ENCODE data around the gene NOPCHAP1. TPM values are rescaled to one million over a fixed set of nuclear protein-coding genes. Genes with fewer than 3 reads are reported as not detected.

NOPCHAP1 gene
- polyA plus RNA-seq, 3 donors from 2014 or later = 10.8 to 13.6 (median 12.3) TPM

- peaks cover 17 to 23% of the 10 kb centered on the region in 2 donors for H3K4me1 Mint-ChIP-seq
- H3K27ac Mint-ChIP-seq = peak overlapping the region in 5 of 6 donors; percentile 18 to 77 (median 70)
- H3K9me3 Mint-ChIP-seq = no peaks in the 10 kb centered on the region
- H3K27me3 Mint-ChIP-seq (ENCODE audit: low read depth in 3 of 3) = peaks cover 5 to 24% (median 13%) of the 10 kb centered on the region in 3 donors
- DNase-seq = peak in 1 of 3 donors; percentile 22
- peak overlapping the region; percentile 70 to 91 (median 83) for H3K4me3 Mint-ChIP-seq
- H3K36me3 Mint-ChIP-seq = no peaks in the 10 kb centered on the region
Observed at GRCh38 chr12:104957719-104958000, 28.5 kb upstream of the NOPCHAP1 start.

- no peaks in the 10 kb centered on the region for H3K9me3 Mint-ChIP-seq
- H3K4me3 Mint-ChIP-seq = peak within 1 kb of the TSS; percentile 89 to 96 (median 93)
- DNase-seq = peak; percentile 79 to 81 (median 80)
- H3K27ac Mint-ChIP-seq = peak within 1 kb of the TSS; percentile 29 to 93 (median 88)
- no peaks in the 10 kb centered on the region for H3K36me3 Mint-ChIP-seq
- H3K4me1 Mint-ChIP-seq = peaks cover 17 to 23% of the 10 kb centered on the region in 2 donors
- peaks cover 5 to 24% (median 13%) of the 10 kb centered on the region in 3 donors for H3K27me3 Mint-ChIP-seq (ENCODE audit: low read depth in 3 of 3)
Observed at GRCh38 chr12:104958001-104958804, 27.9 kb upstream of the NOPCHAP1 start, which contains the start of gene SLC41A2. TSS of gene SLC41A2 (minus strand) at chr12:104958290. CDS start at chr12:104928527, 29,763 bp downstream.

- Mint-ChIP-seq H3K4me3 (peak overlapping the region; percentile 89 to 96 (median 93)), H3K4me1 (peaks cover 17 to 23% of the 10 kb centered on the region in 2 donors), H3K36me3 (no peaks in the 10 kb centered on the region), H3K9me3 (no peaks in the 10 kb centered on the region), H3K27ac (peak overlapping the region in 5 of 6 donors; percentile 81 to 93 (median 88)), H3K27me3 (ENCODE audit: low read depth in 3 of 3) (peaks cover 5 to 30% (median 15%) of the 10 kb centered on the region in 3 donors)
- DNase-seq = no peak
Observed at GRCh38 chr12:104958805-104959334, 27.2 kb upstream of the NOPCHAP1 start.

GRCh38 chr12:104959335-104959841 lies 26.7 kb upstream of the NOPCHAP1 start:
- H3K27me3 Mint-ChIP-seq (ENCODE audit: low read depth in 3 of 3) = peaks cover 5 to 33% (median 15%) of the 10 kb centered on the region in 3 donors
- no peaks in the 10 kb centered on the region for H3K36me3 Mint-ChIP-seq
- H3K27ac Mint-ChIP-seq = peak overlapping the region in 1 of 6 donors; percentile 88

GRCh38 chr12:104960464-104960863 lies 25.7 kb upstream of the NOPCHAP1 start:
- H3K4me3 Mint-ChIP-seq = no peak overlapping the region
- H3K27ac Mint-ChIP-seq = no peak overlapping the region

More at GRCh38 chr12:104959335-104959841, 26.7 kb upstream of the NOPCHAP1 start:
- DNase-seq = no peak
- H3K4me3 Mint-ChIP-seq = peak overlapping the region; percentile 34 to 96 (median 93)
- H3K9me3 Mint-ChIP-seq = no peaks in the 10 kb centered on the region
- H3K4me1 Mint-ChIP-seq = peaks cover 17 to 23% of the 10 kb centered on the region in 2 donors

GRCh38 chr12:104963757-104964156 lies 22.4 kb upstream of the NOPCHAP1 start:
- Mint-ChIP-seq H3K4me1 (peaks cover 9 to 11% of the 10 kb centered on the region in 2 donors), H3K27me3 (ENCODE audit: low read depth in 3 of 3) (peaks cover under 1 to 26% (median 14%) of the 10 kb centered on the region in 3 donors), H3K9me3 (no peaks in the 10 kb centered on the region), H3K27ac (no peak overlapping the region), H3K4me3 (no peak overlapping the region), H3K36me3 (no peaks in the 10 kb centered on the region)
- DNase-seq = no peak

More at GRCh38 chr12:104960464-104960863, 25.7 kb upstream of the NOPCHAP1 start:
- Mint-ChIP-seq H3K4me1 (peaks cover 17 to 23% of the 10 kb centered on the region in 2 donors), H3K27me3 (ENCODE audit: low read depth in 3 of 3) (peaks cover 5 to 29% (median 21%) of the 10 kb centered on the region in 3 donors), H3K9me3 (no peaks in the 10 kb centered on the region), H3K36me3 (no peaks in the 10 kb centered on the region)
- DNase-seq = no peak

GRCh38 chr12:104964167-104964855 lies 21.8 kb upstream of the NOPCHAP1 start:
- H3K9me3 Mint-ChIP-seq = no peaks in the 10 kb centered on the region
- H3K27ac Mint-ChIP-seq = no peak overlapping the region
- H3K27me3 Mint-ChIP-seq (ENCODE audit: low read depth in 3 of 3) = peaks cover 0 to 22% (median 8%) of the 10 kb centered on the region in 3 donors
- peaks cover 3 to 6% of the 10 kb centered on the region in 2 donors for H3K4me1 Mint-ChIP-seq
- DNase-seq = no peak
- H3K36me3 Mint-ChIP-seq = no peaks in the 10 kb centered on the region
- H3K4me3 Mint-ChIP-seq = no peak overlapping the region

GRCh38 chr12:104964856-104965205 lies 21.3 kb upstream of the NOPCHAP1 start:
- Mint-ChIP-seq H3K27ac (no peak overlapping the region), H3K4me3 (no peak overlapping the region), H3K4me1 (peaks cover under 1 to 2% of the 10 kb centered on the region in 2 donors), H3K27me3 (ENCODE audit: low read depth in 3 of 3) (peaks cover 0 to 16% (median 8%) of the 10 kb centered on the region in 3 donors), H3K36me3 (no peaks in the 10 kb centered on the region), H3K9me3 (no peaks in the 10 kb centered on the region)
- no peak for DNase-seq

GRCh38 chr12:104966677-104967076 lies 19.4 kb upstream of the NOPCHAP1 start:
- Mint-ChIP-seq H3K27ac (no peak overlapping the region), H3K4me3 (no peak overlapping the region), H3K4me1 (no peaks in the 10 kb centered on the region), H3K27me3 (ENCODE audit: low read depth in 3 of 3) (peaks cover 0 to 9% (median 8%) of the 10 kb centered on the region in 3 donors), H3K36me3 (no peaks in the 10 kb centered on the region), H3K9me3 (no peaks in the 10 kb centered on the region)
- DNase-seq = no peak

- DNase-seq = no peak
- H3K9me3 Mint-ChIP-seq = no peaks in the 10 kb centered on the region
- H3K36me3 Mint-ChIP-seq = no peaks in the 10 kb centered on the region
- H3K27ac Mint-ChIP-seq = no peak overlapping the region
- peaks cover 4 to 6% (median 4%) of the 10 kb centered on the region in 3 donors for H3K27me3 Mint-ChIP-seq (ENCODE audit: low read depth in 3 of 3)
- no peak overlapping the region for H3K4me3 Mint-ChIP-seq
- H3K4me1 Mint-ChIP-seq = no peaks in the 10 kb centered on the region
Observed at GRCh38 chr12:104969343-104969742, 16.8 kb upstream of the NOPCHAP1 start.

- no peaks in the 10 kb centered on the region for H3K36me3 Mint-ChIP-seq
- H3K4me1 Mint-ChIP-seq = no peaks in the 10 kb centered on the region
- no peaks in the 10 kb centered on the region for H3K9me3 Mint-ChIP-seq
- peaks cover 0 to 4% (median 4%) of the 10 kb centered on the region in 3 donors for H3K27me3 Mint-ChIP-seq (ENCODE audit: low read depth in 3 of 3)
- H3K27ac Mint-ChIP-seq = no peak overlapping the region
- no peak overlapping the region for H3K4me3 Mint-ChIP-seq
- DNase-seq = no peak
Observed at GRCh38 chr12:104971306-104971705, 14.8 kb upstream of the NOPCHAP1 start.

- H3K4me1 Mint-ChIP-seq = no peaks in the 10 kb centered on the region
- H3K36me3 Mint-ChIP-seq = no peaks in the 10 kb centered on the region
- H3K9me3 Mint-ChIP-seq = no peaks in the 10 kb centered on the region
- H3K27me3 Mint-ChIP-seq (ENCODE audit: low read depth in 3 of 3) = peaks cover 0 to 6% (median 4%) of the 10 kb centered on the region in 3 donors
- H3K27ac Mint-ChIP-seq = no peak overlapping the region
- DNase-seq = no peak
- H3K4me3 Mint-ChIP-seq = no peak overlapping the region
Observed at GRCh38 chr12:104973250-104973649, 12.9 kb upstream of the NOPCHAP1 start.

- Mint-ChIP-seq H3K4me3 (no peak overlapping the region), H3K27me3 (ENCODE audit: low read depth in 3 of 3) (peaks cover 0 to 6% (median 4%) of the 10 kb centered on the region in 3 donors), H3K4me1 (no peaks in the 10 kb centered on the region), H3K36me3 (no peaks in the 10 kb centered on the region), H3K27ac (no peak overlapping the region), H3K9me3 (no peaks in the 10 kb centered on the region)
- DNase-seq = no peak
Observed at GRCh38 chr12:104974626-104975290, 11.4 kb upstream of the NOPCHAP1 start.
